HT-29 (cell line): ENCODE data around the gene RCE1. TPM values are rescaled to one million over a fixed set of nuclear protein-coding genes. Genes with fewer than 3 reads are reported as not detected.

Experiments used
- DNase-seq: peaks from one replicate; pipeline ENCODE4 v3.0.0-alpha.2; 2015; ENCODE audit warnings: low spot score
- total RNA-seq: library from RNA; depleted of rRNA; stranded (reverse); fragments of >200 nt; shearing (Covaris generic); gene quantifications from 2 replicates; pipeline ENCODE4 v1.2.3, GENCODE V29; 2014; rRNA removed

The RCE1 gene
- total RNA-seq, 1 experiment from 2014 or later, result 122 TPM

GRCh38 chr11:66885469-66885868 is 42.2 kb downstream of the RCE1 start:
- no peak for DNase-seq

- DNase-seq, result no peak
Measured at GRCh38 chr11:66885950-66886440, 42.8 kb downstream of the RCE1 start.

GRCh38 chr11:66886671-66887221 is 43.5 kb downstream of the RCE1 start:
- no peak for DNase-seq

GRCh38 chr11:66887526-66887925 is 44.3 kb downstream of the RCE1 start:
- DNase-seq, result no peak

GRCh38 chr11:66888282-66888681 is 45.0 kb downstream of the RCE1 start:
- no peak for DNase-seq

- DNase-seq, result no peak
Measured at GRCh38 chr11:66889960-66890359, 46.7 kb downstream of the RCE1 start.

GRCh38 chr11:66891851-66892660 is 48.8 kb downstream of the RCE1 start:
- peak; percentile 89 for DNase-seq

- DNase-seq, result no peak
Measured at GRCh38 chr11:66892911-66893310, 49.7 kb downstream of the RCE1 start.

GRCh38 chr11:66894141-66894540 is 50.9 kb downstream of the RCE1 start:
- no peak for DNase-seq

Other genes with a start within 250 kb of the RCE1 start
- 94.0 and 95.6 TPM in 2 replicates for gene RBM14, start 226.8 kb upstream of the RCE1 start, total RNA-seq
- gene RBM4, start 204.7 kb upstream of the RCE1 start, total RNA-seq, result 93.9 and 102 TPM in 2 replicates
- 22.5 and 24.5 TPM in 2 replicates for gene RBM4B, start 165.6 kb upstream of the RCE1 start, total RNA-seq
- gene SPTBN2, start 114.2 kb upstream of the RCE1 start, total RNA-seq, result 28.4 and 30.9 TPM in 2 replicates
- gene LRFN4, start 13.6 kb downstream of the RCE1 start, total RNA-seq, result 122 and 124 TPM in 2 replicates
- 42.0 and 48.8 TPM in 2 replicates for gene PC, start 114.9 kb downstream of the RCE1 start, total RNA-seq
- gene C11orf86, start 131.9 kb downstream of the RCE1 start, total RNA-seq, result 0.29 and 0.69 TPM in 2 replicates
- gene SYT12, start 179.7 kb downstream of the RCE1 start, total RNA-seq, result 0.42 and 1.7 TPM in 2 replicates
- gene RHOD, start 213.4 kb downstream of the RCE1 start, total RNA-seq, result 54.3 and 62.8 TPM in 2 replicates